Loucy (cell line): ENCODE data around the gene ZNF316.
A peak's percentile ranks its signal among the peaks of the same experiment; 100 is the strongest.

Source experiments
- H2AFZ ChIP-seq: fragments of 200-600 bp; sonication (generic); 2 replicates; pipeline ENCODE4 v1.6.0; 2016; ENCODE audit warnings: antibody characterized with exemption, mild to moderate bottlenecking, low read length, moderate library complexity
- H3F3A ChIP-seq: fragments of 200-600 bp; 2 replicates; pipeline ENCODE4 v1.6.0; 2016; ENCODE audit warnings: antibody characterized with exemption, low read depth, mild to moderate bottlenecking
- H3K27me3 ChIP-seq: fragments of 200-600 bp; sonication (generic); 2 replicates; pipeline ENCODE4 v1.6.1; 2014; ENCODE audit warnings: low read length, mild to moderate bottlenecking; ENCODE audit not compliant: insufficient read depth, poor library complexity, severe bottlenecking
- H3K36me3 ChIP-seq: fragments of 200-600 bp; sonication (generic); 2 replicates; pipeline ENCODE4 v1.6.1; 2016; ENCODE audit warnings: low read length; ENCODE audit not compliant: insufficient read depth
- H3K4me1 ChIP-seq: fragments of 200-600 bp; sonication (generic); 2 replicates; pipeline ENCODE4 v1.5.1; 2014; ENCODE audit warnings: low read length, mild to moderate bottlenecking; ENCODE audit not compliant: insufficient read depth, poor library complexity, severe bottlenecking
- H3K4me2 ChIP-seq: fragments of 200-600 bp; sonication (generic); 2 replicates; pipeline ENCODE4 v1.6.0; 2014; ENCODE audit warnings: antibody characterized with exemption, low read length, low read depth, mild to moderate bottlenecking; ENCODE audit not compliant: poor library complexity, severe bottlenecking
- H3K4me3 ChIP-seq: fragments of 200-600 bp; sonication (generic); 2 replicates; pipeline ENCODE4 v1.5.1; 2014; ENCODE audit warnings: low read length, mild to moderate bottlenecking, mixed read lengths; ENCODE audit not compliant: poor library complexity, severe bottlenecking
- H3K79me2 ChIP-seq: fragments of 200-600 bp; sonication (generic); 2 replicates; pipeline ENCODE4 v1.6.1; 2014; ENCODE audit warnings: low read length; ENCODE audit not compliant: insufficient read depth
- H3K9ac ChIP-seq: fragments of 200-600 bp; sonication (generic); 2 replicates; pipeline ENCODE4 v1.6.0; 2014; ENCODE audit warnings: mild to moderate bottlenecking, low read depth, low read length, moderate library complexity; ENCODE audit not compliant: poor library complexity, severe bottlenecking
- H3K9me2 ChIP-seq: fragments of 200-600 bp; sonication (generic); replicated peaks from 2 replicates; pipeline ENCODE4 v1.6.1; 2016; ENCODE audit warnings: low read depth, low read length, mixed read lengths
- H3K9me3 ChIP-seq: fragments of 200-600 bp; sonication (generic); 2 replicates; pipeline ENCODE4 v1.6.1; 2014; ENCODE audit warnings: mild to moderate bottlenecking, antibody characterized with exemption, low read length, low read depth; ENCODE audit not compliant: insufficient read depth
- H4K20me1 ChIP-seq: fragments of 200-600 bp; sonication (generic); 2 replicates; pipeline ENCODE4 v1.6.0; 2014; ENCODE audit warnings: antibody characterized with exemption, low read length, mild to moderate bottlenecking; ENCODE audit not compliant: insufficient read depth, poor library complexity, severe bottlenecking
- EZH2phosphoT487 ChIP-seq: fragments of 200-600 bp; IDR thresholded peaks from 2 replicates; pipeline ENCODE4 v1.6.1; 2018; ENCODE audit warnings: antibody characterized with exemption, mild to moderate bottlenecking, moderate library complexity, borderline replicate concordance
- TF ChIP-seq, protein P1 (sequence below): fragments of 200-600 bp; sonication (generic); conservative IDR thresholded peaks from 2 replicates; pipeline ENCODE4 v1.5.1; 2014; ENCODE audit warnings: mild to moderate bottlenecking, antibody characterized with exemption, low read length

Gene ZNF316

DNA sequence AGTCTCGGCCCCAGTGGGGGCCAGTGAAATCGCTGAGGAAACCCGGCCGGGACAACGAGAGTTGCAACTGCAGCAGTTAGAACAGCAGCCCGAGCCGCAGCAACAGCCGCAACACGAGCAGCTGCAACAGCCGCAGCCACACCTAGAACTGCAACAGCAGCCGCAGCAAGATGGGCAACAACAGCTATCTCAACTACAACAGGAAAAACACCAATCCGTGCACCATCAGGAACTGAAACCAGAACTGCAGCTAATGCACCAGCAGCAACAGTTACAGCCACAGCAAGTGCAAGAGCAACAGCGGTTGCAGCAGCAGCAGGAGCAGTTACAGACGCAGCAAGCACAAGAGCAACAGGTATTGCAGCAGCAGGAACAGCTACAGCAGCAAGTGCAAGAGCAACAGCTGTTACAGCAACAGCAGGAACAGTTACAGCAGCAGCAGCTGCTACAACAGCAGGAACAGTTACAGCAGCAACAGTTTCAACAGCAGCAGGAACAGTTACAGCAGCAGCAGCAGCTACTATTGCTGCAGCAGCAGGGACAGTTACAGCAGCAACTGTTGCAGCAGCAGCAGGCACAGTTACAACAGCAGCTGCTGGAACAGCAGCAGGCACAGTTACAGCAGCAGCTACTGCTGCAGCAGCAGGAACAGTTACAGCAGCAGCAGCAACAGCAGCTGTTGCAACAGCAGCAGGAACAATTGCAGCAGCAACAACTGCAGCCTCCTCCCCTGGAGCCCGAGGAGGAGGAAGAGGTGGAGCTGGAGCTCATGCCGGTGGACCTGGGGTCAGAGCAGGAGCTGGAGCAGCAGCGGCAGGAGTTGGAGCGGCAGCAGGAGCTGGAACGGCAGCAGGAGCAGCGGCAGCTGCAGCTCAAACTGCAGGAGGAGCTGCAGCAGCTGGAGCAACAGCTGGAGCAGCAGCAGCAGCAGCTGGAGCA lies 15.7 kb upstream of the ZNF316 start:
- Histone ChIP-seq H3K4me1 (peaks cover 29% of the 10 kb centered on the region), H3K4me3 (no peak overlapping the region), H3K79me2 (no peaks in the 10 kb centered on the region; the same call in 1 of the 2 replicates), H3K9ac (no peak overlapping the region), H4K20me1 (no peaks in the 10 kb centered on the region), H3K4me2 (no peak overlapping the region), H3K27me3 (no peaks in the 10 kb centered on the region), H3K36me3 (no peaks in the 10 kb centered on the region; the same call in 1 of the 2 replicates), H3F3A (no peaks in the 10 kb centered on the region), H3K9me2 (no peaks in the 10 kb centered on the region), H3K9me3 (no peaks in the 10 kb centered on the region), H2AFZ (no peak overlapping the region)
- TF ChIP-seq, protein P1, sequence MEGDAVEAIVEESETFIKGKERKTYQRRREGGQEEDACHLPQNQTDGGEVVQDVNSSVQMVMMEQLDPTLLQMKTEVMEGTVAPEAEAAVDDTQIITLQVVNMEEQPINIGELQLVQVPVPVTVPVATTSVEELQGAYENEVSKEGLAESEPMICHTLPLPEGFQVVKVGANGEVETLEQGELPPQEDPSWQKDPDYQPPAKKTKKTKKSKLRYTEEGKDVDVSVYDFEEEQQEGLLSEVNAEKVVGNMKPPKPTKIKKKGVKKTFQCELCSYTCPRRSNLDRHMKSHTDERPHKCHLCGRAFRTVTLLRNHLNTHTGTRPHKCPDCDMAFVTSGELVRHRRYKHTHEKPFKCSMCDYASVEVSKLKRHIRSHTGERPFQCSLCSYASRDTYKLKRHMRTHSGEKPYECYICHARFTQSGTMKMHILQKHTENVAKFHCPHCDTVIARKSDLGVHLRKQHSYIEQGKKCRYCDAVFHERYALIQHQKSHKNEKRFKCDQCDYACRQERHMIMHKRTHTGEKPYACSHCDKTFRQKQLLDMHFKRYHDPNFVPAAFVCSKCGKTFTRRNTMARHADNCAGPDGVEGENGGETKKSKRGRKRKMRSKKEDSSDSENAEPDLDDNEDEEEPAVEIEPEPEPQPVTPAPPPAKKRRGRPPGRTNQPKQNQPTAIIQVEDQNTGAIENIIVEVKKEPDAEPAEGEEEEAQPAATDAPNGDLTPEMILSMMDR: no peak
- no peak for TF ChIP-seq EZH2phosphoT487

DNA sequence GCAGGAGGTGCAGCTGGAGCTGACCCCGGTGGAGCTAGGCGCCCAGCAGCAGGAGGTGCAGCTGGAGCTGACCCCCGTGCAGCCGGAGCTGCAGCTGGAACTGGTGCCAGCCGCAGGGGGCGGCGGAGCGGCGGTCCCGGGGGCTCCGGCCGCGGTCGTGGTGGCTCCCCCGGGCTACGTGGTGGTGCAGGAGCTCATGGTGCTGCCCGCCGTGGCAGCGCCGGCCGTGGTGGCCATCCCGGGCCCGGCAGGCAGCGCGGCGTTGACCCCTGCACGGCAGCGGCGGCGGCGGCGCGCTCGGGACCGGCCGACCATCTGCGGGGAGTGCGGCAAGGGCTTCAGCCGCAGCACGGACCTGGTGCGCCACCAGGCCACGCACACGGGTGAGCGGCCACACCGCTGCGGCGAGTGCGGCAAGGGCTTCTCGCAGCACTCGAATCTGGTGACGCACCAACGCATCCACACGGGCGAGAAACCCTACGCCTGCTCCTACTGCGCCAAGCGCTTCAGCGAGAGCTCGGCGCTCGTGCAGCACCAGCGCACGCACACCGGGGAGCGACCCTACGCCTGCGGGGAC lies 14.9 kb upstream of the ZNF316 start:
- H3K9ac ChIP-seq: no peak overlapping the region
- no peak overlapping the region for H3K4me2 ChIP-seq
- H3K79me2 ChIP-seq: no peaks in the 10 kb centered on the region; the same call in 1 of the 2 replicates
- H3K4me1 ChIP-seq: peaks cover 26% of the 10 kb centered on the region
- H3K27me3 ChIP-seq: no peaks in the 10 kb centered on the region
- H3F3A ChIP-seq: no peaks in the 10 kb centered on the region
- TF ChIP-seq EZH2phosphoT487: no peak
- TF ChIP-seq, protein P1: no peak
- H3K9me2 ChIP-seq: no peaks in the 10 kb centered on the region
- no peak overlapping the region for H3K4me3 ChIP-seq
- no peak overlapping the region for H2AFZ ChIP-seq
- H4K20me1 ChIP-seq: no peaks in the 10 kb centered on the region
- no peaks in the 10 kb centered on the region for H3K9me3 ChIP-seq
- no peaks in the 10 kb centered on the region; the same call in 1 of the 2 replicates for H3K36me3 ChIP-seq

DNA sequence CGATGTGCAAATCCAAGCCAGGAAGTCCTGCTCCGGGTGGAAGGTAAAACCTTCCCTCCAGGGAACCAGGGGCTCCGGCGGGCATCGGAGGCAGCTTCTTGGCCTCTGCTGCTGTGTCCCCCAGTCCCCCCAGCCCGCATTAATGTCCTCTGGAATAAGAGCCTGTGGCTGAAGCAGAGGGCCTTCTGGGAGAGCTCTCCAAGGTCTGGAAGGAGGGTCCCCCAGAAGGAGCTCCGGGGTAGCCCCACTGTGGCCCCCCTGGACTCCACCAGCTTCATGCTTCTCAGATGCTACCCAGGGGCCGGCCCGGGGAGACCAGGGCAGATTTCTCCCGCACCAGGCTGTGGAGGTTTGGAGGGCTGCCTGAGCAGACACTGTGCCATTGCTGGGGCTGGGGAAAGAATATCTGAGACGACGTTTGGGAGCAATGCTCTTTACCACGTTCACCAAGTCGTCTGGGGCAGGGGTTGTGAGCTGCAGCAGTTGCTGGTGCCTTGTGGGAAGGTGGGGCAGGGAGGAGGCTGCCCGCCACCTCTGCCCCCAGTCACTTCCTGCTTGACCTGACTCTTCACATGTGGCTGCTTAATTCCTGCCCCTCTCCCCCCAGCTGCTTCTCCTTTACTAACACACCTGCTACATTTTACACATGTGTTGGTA lies 13.4 kb upstream of the ZNF316 start:
- Histone ChIP-seq H3K9me3 (no peaks in the 10 kb centered on the region), H3K4me2 (peak overlapping the region; percentile 78), H3K79me2 (no peaks in the 10 kb centered on the region), H3K9me2 (no peaks in the 10 kb centered on the region), H3K9ac (peak overlapping the region; percentile 70), H3K4me1 (peaks cover 22% of the 10 kb centered on the region), H3K4me3 (peak overlapping the region; percentile 51), H3F3A (no peaks in the 10 kb centered on the region), H4K20me1 (no peaks in the 10 kb centered on the region), H2AFZ (peak overlapping the region; percentile 81), H3K36me3 (no peaks in the 10 kb centered on the region; the same call in 1 of the 2 replicates), H3K27me3 (no peaks in the 10 kb centered on the region)
- TF ChIP-seq, protein P1: no peak
- no peak for TF ChIP-seq EZH2phosphoT487
